GM18861 (cell line): Measurements from ENCODE around the gene DCLK2.

Experiments
- ATAC-seq: cut with Tn5 transposase; IDR thresholded peaks from one replicate; pipeline ENCODE4 v1.9.1; 2021; ENCODE audit not compliant: unreplicated experiment

DCLK2 gene

GRCh38 chr4:150234246-150234645 is 156.0 kb downstream of the DCLK2 start:
- no peak for ATAC-seq

GRCh38 chr4:150235317-150235716 is 157.1 kb downstream of the DCLK2 start:
- no peak for ATAC-seq

GRCh38 chr4:150235808-150236271 is 157.6 kb downstream of the DCLK2 start:
- no peak for ATAC-seq

- no peak for ATAC-seq
Measured at GRCh38 chr4:150236626-150237025, 158.4 kb downstream of the DCLK2 start.

- ATAC-seq = no peak
Measured at GRCh38 chr4:150237110-150237872, 159.0 kb downstream of the DCLK2 start.

GRCh38 chr4:150238591-150238990 is 160.3 kb downstream of the DCLK2 start:
- ATAC-seq = no peak

GRCh38 chr4:150240011-150240410 is 161.8 kb downstream of the DCLK2 start:
- no peak for ATAC-seq

GRCh38 chr4:150242820-150243458 is 164.7 kb downstream of the DCLK2 start:
- ATAC-seq = no peak

GRCh38 chr4:150243932-150244331 is 165.7 kb downstream of the DCLK2 start:
- no peak for ATAC-seq

- no peak for ATAC-seq
Measured at GRCh38 chr4:150244600-150244999, 166.4 kb downstream of the DCLK2 start.

GRCh38 chr4:150247184-150247583 is 168.9 kb downstream of the DCLK2 start:
- no peak for ATAC-seq

- ATAC-seq = no peak
Measured at GRCh38 chr4:150248181-150248580, 169.9 kb downstream of the DCLK2 start.

- no peak for ATAC-seq
Measured at GRCh38 chr4:150250293-150250997, 172.2 kb downstream of the DCLK2 start.

GRCh38 chr4:150250998-150251651 is 172.9 kb downstream of the DCLK2 start:
- ATAC-seq = no peak

GRCh38 chr4:150251752-150252190 is 173.5 kb downstream of the DCLK2 start:
- ATAC-seq = no peak

- ATAC-seq = no peak
Measured at GRCh38 chr4:150252306-150252705, 174.1 kb downstream of the DCLK2 start.

- ATAC-seq = no peak
Measured at GRCh38 chr4:150252741-150253140, 174.5 kb downstream of the DCLK2 start.

- ATAC-seq = no peak
Measured at GRCh38 chr4:150253416-150253815, 175.2 kb downstream of the DCLK2 start.

GRCh38 chr4:150253965-150254630 is 175.9 kb downstream of the DCLK2 start:
- ATAC-seq = no peak

- no peak for ATAC-seq
Measured at GRCh38 chr4:150255610-150256224, 177.5 kb downstream of the DCLK2 start.
